ENCODE measurements around the gene GRM8. TPM values are rescaled to one million over a fixed set of nuclear protein-coding genes. Genes with fewer than 3 reads are reported as not detected.

The GRM8 gene
- polyA plus RNA-seq, 2 of the 4 experiments (the other 2 are of a cell fraction) = 0.06 TPM; not detected in 1

DNA sequence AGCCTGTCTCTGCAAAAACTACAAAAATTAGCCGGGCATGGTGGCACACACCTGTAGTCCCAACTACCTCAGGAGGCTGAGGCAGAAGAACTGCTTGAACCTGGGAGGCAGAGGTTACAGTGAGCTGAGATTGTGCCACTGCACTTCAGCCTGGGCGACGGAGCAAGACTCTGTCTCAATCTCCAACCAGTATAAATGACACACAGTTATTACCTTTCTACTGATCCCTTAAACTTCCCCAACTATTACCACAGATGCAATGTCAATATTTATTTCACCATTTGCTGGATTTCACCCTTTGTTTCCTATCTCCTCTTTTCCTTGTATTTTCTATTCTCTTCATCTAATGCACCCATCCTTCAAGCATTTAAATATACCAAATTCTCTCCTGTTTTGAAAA is 431.8 kb downstream of the GRM8 start:
- Histone ChIP-seq H3K4me1 (no peaks in the 10 kb centered on the region), H3K9me3 (no peaks in the 10 kb centered on the region), H3K4me2 (no peak overlapping the region), H3K4me3 (no peak overlapping the region), H3K27ac (no peak overlapping the region)
- CTCF ChIA-PET = interaction anchor here (1.2 kb wide), 1 partner anchor 18 kb away, joined by 3 read pairs; no protein-coding TSS in a partner anchor
- 16% methylated on average over 3 of the region's 3 CpGs for WGBS (ENCODE audit: missing lambda C conversion rate)
- DNase-seq (ENCODE audit: low read depth in 1 of 2, low spot score in 1 of 2) (no peak), ATAC-seq (no peak), FAIRE-seq (no peak)
- no peak for TF ChIP-seq EHMT2 (IDR thresholded peaks at IDR 0.05; ENCODE audit: low read depth)
- no peak for TF ChIP-seq SMC3 (IDR thresholded peaks at IDR 0.05)
- no peak for TF ChIP-seq FOXS1 (CRISPR knock-in tag; IDR thresholded peaks at IDR 0.05)
- no peak for TF ChIP-seq ZSCAN20 (CRISPR knock-in tag; IDR thresholded peaks at IDR 0.05)
- TF ChIP-seq RFX5 (IDR thresholded peaks at IDR 0.05) = no peak
- TF ChIP-seq MYC (IDR thresholded peaks at IDR 0.05; ENCODE audit: borderline replicate concordance, low read length) = no peak
- TF ChIP-seq MAZ (IDR thresholded peaks at IDR 0.05; ENCODE audit: borderline replicate concordance, low read depth, low read length) = no peak
- no peak for TF ChIP-seq SREBF2 (IDR thresholded peaks at IDR 0.05)
- no peak for TF ChIP-seq ESRRA (IDR thresholded peaks at IDR 0.05; ENCODE audit: borderline replicate concordance, low read length)
- TF ChIP-seq, protein P1, sequence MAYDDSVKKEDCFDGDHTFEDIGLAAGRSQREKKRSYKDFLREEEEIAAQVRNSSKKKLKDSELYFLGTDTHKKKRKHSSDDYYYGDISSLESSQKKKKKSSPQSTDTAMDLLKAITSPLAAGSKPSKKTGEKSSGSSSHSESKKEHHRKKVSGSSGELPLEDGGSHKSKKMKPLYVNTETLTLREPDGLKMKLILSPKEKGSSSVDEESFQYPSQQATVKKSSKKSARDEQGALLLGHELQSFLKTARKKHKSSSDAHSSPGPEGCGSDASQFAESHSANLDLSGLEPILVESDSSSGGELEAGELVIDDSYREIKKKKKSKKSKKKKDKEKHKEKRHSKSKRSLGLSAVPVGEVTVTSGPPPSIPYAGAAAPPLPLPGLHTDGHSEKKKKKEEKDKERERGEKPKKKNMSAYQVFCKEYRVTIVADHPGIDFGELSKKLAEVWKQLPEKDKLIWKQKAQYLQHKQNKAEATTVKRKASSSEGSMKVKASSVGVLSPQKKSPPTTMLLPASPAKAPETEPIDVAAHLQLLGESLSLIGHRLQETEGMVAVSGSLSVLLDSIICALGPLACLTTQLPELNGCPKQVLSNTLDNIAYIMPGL (CRISPR knock-in tag; IDR thresholded peaks at IDR 0.05; ENCODE audit: borderline replicate concordance) = no peak
- no peak for TF ChIP-seq NPAS2 (CRISPR knock-in tag; IDR thresholded peaks at IDR 0.05; ENCODE audit: borderline replicate concordance)
- no peak for TF ChIP-seq HOXA7 (CRISPR knock-in tag; IDR thresholded peaks at IDR 0.05)
- TF ChIP-seq, protein P2, sequence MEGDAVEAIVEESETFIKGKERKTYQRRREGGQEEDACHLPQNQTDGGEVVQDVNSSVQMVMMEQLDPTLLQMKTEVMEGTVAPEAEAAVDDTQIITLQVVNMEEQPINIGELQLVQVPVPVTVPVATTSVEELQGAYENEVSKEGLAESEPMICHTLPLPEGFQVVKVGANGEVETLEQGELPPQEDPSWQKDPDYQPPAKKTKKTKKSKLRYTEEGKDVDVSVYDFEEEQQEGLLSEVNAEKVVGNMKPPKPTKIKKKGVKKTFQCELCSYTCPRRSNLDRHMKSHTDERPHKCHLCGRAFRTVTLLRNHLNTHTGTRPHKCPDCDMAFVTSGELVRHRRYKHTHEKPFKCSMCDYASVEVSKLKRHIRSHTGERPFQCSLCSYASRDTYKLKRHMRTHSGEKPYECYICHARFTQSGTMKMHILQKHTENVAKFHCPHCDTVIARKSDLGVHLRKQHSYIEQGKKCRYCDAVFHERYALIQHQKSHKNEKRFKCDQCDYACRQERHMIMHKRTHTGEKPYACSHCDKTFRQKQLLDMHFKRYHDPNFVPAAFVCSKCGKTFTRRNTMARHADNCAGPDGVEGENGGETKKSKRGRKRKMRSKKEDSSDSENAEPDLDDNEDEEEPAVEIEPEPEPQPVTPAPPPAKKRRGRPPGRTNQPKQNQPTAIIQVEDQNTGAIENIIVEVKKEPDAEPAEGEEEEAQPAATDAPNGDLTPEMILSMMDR (IDR thresholded peaks at IDR 0.05) = no peak
- TF ChIP-seq CBX8 (IDR thresholded peaks at IDR 0.05) = no peak
- no peak for TF ChIP-seq HOXB5 (CRISPR knock-in tag; IDR thresholded peaks at IDR 0.05)
- POLR2A ChIA-PET = no interaction called here

DNA sequence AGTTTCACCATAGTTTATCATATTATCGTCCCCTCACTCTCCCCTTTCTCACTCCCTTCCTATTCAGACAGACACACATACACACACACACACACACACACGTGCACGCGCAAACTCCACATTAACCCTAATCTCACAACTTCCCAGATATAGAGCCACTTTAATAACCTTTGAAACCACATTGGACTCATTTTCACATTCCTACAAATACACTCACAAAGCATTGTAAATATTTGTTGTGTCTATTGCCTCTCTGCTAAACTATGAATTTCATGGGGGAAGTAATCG is 433.6 kb downstream of the GRM8 start:
- no peaks in the 10 kb centered on the region for H3K4me1 ChIP-seq
- FAIRE-seq = no peak
- 20% methylated on average over 5 of the region's 5 CpGs for WGBS (ENCODE audit: missing lambda C conversion rate)
- H3K27ac ChIP-seq = no peak overlapping the region
- TF ChIP-seq NFE2L2 (conservative IDR thresholded peaks at IDR 0.05; ENCODE audit: low read length) = no peak
- no peak for TF ChIP-seq RARB (CRISPR knock-in tag; IDR thresholded peaks at IDR 0.05)
- TF ChIP-seq, protein P3, sequence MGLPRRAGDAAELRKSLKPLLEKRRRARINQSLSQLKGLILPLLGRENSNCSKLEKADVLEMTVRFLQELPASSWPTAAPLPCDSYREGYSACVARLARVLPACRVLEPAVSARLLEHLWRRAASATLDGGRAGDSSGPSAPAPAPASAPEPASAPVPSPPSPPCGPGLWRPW (IDR thresholded peaks at IDR 0.05) = no peak
- TF ChIP-seq ZSCAN20 (CRISPR knock-in tag; IDR thresholded peaks at IDR 0.05) = no peak
- no peak for TF ChIP-seq ZFP36 (IDR thresholded peaks at IDR 0.05; ENCODE audit: borderline replicate concordance, partially characterized antibody)
- no peak for TF ChIP-seq PHF8 (IDR thresholded peaks at IDR 0.05; ENCODE audit: borderline replicate concordance, low read depth)
- TF ChIP-seq HEYL (CRISPR knock-in tag; IDR thresholded peaks at IDR 0.05) = no peak
- no peak for TF ChIP-seq HOXB13 (CRISPR knock-in tag; IDR thresholded peaks at IDR 0.05; ENCODE audit: low read depth)
- TF ChIP-seq, protein P4, sequence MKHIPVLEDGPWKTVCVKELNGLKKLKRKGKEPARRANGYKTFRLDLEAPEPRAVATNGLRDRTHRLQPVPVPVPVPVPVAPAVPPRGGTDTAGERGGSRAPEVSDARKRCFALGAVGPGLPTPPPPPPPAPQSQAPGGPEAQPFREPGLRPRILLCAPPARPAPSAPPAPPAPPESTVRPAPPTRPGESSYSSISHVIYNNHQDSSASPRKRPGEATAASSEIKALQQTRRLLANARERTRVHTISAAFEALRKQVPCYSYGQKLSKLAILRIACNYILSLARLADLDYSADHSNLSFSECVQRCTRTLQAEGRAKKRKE (CRISPR knock-in tag; IDR thresholded peaks at IDR 0.05; ENCODE audit: low read depth) = no peak
- TF ChIP-seq NR3C1 (IDR thresholded peaks at IDR 0.05) = no peak
- no peak for TF ChIP-seq MYC (IDR thresholded peaks at IDR 0.05; ENCODE audit: borderline replicate concordance, low read length)
- TF ChIP-seq TFCP2L1 (CRISPR knock-in tag; IDR thresholded peaks at IDR 0.05) = no peak
- no peak for TF ChIP-seq POLR2AphosphoS2 (conservative IDR thresholded peaks at IDR 0.05; ENCODE audit: low read length)
- TF ChIP-seq, protein P5, sequence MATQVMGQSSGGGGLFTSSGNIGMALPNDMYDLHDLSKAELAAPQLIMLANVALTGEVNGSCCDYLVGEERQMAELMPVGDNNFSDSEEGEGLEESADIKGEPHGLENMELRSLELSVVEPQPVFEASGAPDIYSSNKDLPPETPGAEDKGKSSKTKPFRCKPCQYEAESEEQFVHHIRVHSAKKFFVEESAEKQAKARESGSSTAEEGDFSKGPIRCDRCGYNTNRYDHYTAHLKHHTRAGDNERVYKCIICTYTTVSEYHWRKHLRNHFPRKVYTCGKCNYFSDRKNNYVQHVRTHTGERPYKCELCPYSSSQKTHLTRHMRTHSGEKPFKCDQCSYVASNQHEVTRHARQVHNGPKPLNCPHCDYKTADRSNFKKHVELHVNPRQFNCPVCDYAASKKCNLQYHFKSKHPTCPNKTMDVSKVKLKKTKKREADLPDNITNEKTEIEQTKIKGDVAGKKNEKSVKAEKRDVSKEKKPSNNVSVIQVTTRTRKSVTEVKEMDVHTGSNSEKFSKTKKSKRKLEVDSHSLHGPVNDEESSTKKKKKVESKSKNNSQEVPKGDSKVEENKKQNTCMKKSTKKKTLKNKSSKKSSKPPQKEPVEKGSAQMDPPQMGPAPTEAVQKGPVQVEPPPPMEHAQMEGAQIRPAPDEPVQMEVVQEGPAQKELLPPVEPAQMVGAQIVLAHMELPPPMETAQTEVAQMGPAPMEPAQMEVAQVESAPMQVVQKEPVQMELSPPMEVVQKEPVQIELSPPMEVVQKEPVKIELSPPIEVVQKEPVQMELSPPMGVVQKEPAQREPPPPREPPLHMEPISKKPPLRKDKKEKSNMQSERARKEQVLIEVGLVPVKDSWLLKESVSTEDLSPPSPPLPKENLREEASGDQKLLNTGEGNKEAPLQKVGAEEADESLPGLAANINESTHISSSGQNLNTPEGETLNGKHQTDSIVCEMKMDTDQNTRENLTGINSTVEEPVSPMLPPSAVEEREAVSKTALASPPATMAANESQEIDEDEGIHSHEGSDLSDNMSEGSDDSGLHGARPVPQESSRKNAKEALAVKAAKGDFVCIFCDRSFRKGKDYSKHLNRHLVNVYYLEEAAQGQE (IDR thresholded peaks at IDR 0.05) = no peak
- no peak for TF ChIP-seq NPAS2 (CRISPR knock-in tag; IDR thresholded peaks at IDR 0.05; ENCODE audit: borderline replicate concordance)
- TF ChIP-seq, protein P6, sequence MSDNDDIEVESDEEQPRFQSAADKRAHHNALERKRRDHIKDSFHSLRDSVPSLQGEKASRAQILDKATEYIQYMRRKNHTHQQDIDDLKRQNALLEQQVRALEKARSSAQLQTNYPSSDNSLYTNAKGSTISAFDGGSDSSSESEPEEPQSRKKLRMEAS (IDR thresholded peaks at IDR 0.05) = no peak
- TF ChIP-seq KDM1A (IDR thresholded peaks at IDR 0.05; ENCODE audit: low read depth) = no peak
- TF ChIP-seq HOXB5 (CRISPR knock-in tag; IDR thresholded peaks at IDR 0.05) = no peak
- TF ChIP-seq CBX8 (IDR thresholded peaks at IDR 0.05) = no peak
- H3K4me3 ChIP-seq = no peak overlapping the region
- H3K4me2 ChIP-seq = no peak overlapping the region
- no peak for DNase-seq (ENCODE audit: low read depth in 1 of 2, low spot score in 1 of 2)
- ChIA-PET CTCF (interaction anchor here (0.6 kb wide), 1 partner anchor 15 kb away, joined by 3 read pairs; no protein-coding TSS in a partner anchor), POLR2A (no interaction called here)
- no peaks in the 10 kb centered on the region for H3K9me3 ChIP-seq
- no peak for ATAC-seq
